Astrocyte (in vitro differentiated cells and primary cell): Measurements from ENCODE around the gene MTMR1. TPM values are rescaled to one million over a fixed set of nuclear protein-coding genes. Genes with fewer than 3 reads are reported as not detected.

ENCODE experiments used
- DNase-seq: peaks from one replicate; pipeline ENCODE4 v3.0.0-alpha.2; 2010; ENCODE audit warnings: low read depth
- FAIRE-seq: peaks from 2 replicates; lab custom pipeline; 2011; peaks lifted over from hg19 to GRCh38; lab: Jason Lieb, UNC
- H2AFZ ChIP-seq: 2 replicates; pipeline ENCODE4 v1.6.0; 2012; ENCODE audit warnings: low read depth, low read length, inconsistent platforms
- H3K27ac ChIP-seq: 2 replicates; pipeline ENCODE4 v1.5.1; 2011; ENCODE audit warnings: low read depth, low read length, inconsistent platforms
- H3K27me3 ChIP-seq: 2 replicates; pipeline ENCODE4 v1.6.0; 2011; ENCODE audit warnings: low read length, inconsistent platforms; ENCODE audit not compliant: insufficient read depth
- H3K36me3 ChIP-seq: 2 replicates; pipeline ENCODE4 v1.5.1; 2011; ENCODE audit warnings: low read length, inconsistent platforms; ENCODE audit not compliant: insufficient read depth
- H3K4me1 ChIP-seq: 2 replicates; pipeline ENCODE4 v1.5.1; 2011; ENCODE audit warnings: low read length, inconsistent platforms; ENCODE audit not compliant: insufficient read depth
- H3K4me2 ChIP-seq: 2 replicates; pipeline ENCODE4 v1.6.0; 2012; ENCODE audit warnings: low read length, inconsistent platforms
- H3K4me3 ChIP-seq: 2 replicates; pipeline ENCODE4 v1.5.1; 2011; ENCODE audit warnings: low read depth, mild to moderate bottlenecking, low read length, inconsistent platforms; ENCODE audit not compliant: insufficient read depth
- H3K79me2 ChIP-seq: 2 replicates; pipeline ENCODE4 v1.6.0; 2012; ENCODE audit warnings: mild to moderate bottlenecking, low read length, inconsistent platforms; ENCODE audit not compliant: insufficient read depth
- H3K9ac ChIP-seq: 2 replicates; pipeline ENCODE4 v1.6.0; 2012; ENCODE audit warnings: mild to moderate bottlenecking, low read length, inconsistent platforms
- H3K9me3 ChIP-seq: 2 replicates; pipeline ENCODE4 v1.5.1; 2012; ENCODE audit warnings: low read depth, mild to moderate bottlenecking, low read length, inconsistent platforms; ENCODE audit not compliant: insufficient read depth
- H4K20me1 ChIP-seq: 2 replicates; pipeline ENCODE4 v1.6.0; 2012; ENCODE audit warnings: low read length, inconsistent platforms; ENCODE audit not compliant: insufficient read depth
- H3K27ac Mint-ChIP-seq: one replicate; pipeline ENCODE4 v1.8.0; 2021; ENCODE audit warnings: mild to moderate bottlenecking, mixed read lengths; ENCODE audit not compliant: unreplicated experiment
- H3K27me3 Mint-ChIP-seq: one replicate; pipeline ENCODE4 v1.8.0; 2021; ENCODE audit warnings: low read depth, mixed read lengths; ENCODE audit not compliant: unreplicated experiment
- H3K36me3 Mint-ChIP-seq: one replicate; pipeline ENCODE4 v1.8.0; 2021; ENCODE audit warnings: low read depth, mixed read lengths; ENCODE audit not compliant: unreplicated experiment
- H3K4me1 Mint-ChIP-seq: one replicate; pipeline ENCODE4 v1.8.0; 2021; ENCODE audit warnings: low read depth, mixed read lengths; ENCODE audit not compliant: unreplicated experiment
- H3K4me3 Mint-ChIP-seq: one replicate; pipeline ENCODE4 v1.8.0; 2021; ENCODE audit warnings: mild to moderate bottlenecking, moderate library complexity, mixed read lengths; ENCODE audit not compliant: unreplicated experiment
- H3K9me3 Mint-ChIP-seq: one replicate; pipeline ENCODE4 v1.8.0; 2021; ENCODE audit warnings: mild to moderate bottlenecking, mixed read lengths; ENCODE audit not compliant: unreplicated experiment
- EZH2 ChIP-seq: IDR thresholded peaks from 2 replicates; pipeline ENCODE4 v1.6.1; 2012; ENCODE audit warnings: mild to moderate bottlenecking, low read length, inconsistent platforms; ENCODE audit not compliant: insufficient read depth
- total RNA-seq: library from RNA; stranded (reverse); gene quantifications from 2 replicates; pipeline ENCODE4 v1.2.1, GENCODE V29; 2021
- TF ChIP-seq, protein P1 (sequence below): IDR thresholded peaks from 2 replicates; pipeline ENCODE4 v1.5.1; 2011; ENCODE audit warnings: low read depth, mild to moderate bottlenecking, inconsistent platforms, low read length, moderate library complexity; ENCODE audit not compliant: insufficient read depth

MTMR1 gene
- total RNA-seq, 1 donor from 2014 or later: 18.6 TPM

DNA sequence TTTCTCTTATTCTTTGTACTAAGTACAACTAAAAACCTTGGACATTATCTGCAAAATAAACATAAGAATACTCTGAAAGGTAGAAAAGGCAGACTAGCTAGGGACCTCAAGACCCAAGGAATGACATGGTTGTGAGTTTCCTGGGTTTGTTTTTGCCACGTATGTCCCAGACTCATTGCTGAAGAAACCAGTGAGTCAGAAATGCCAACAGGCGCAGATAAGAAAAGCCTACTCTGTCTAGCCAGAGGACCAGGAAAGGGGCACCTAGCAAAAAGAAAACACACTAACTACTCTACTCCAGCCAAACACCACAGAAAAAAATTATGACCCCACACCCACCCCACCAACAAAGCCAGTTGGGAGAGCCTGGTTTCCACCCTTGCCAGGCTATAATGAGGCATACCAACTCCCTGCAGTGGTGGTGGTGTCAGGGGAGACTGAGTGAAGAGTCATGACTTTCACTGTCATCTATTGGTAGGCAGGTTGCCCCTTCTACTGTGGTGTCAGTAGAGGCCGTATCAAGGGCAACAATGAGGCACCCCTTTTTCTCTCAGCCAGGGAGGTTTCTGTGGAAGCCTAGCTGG, 10.9 kb downstream of the MTMR1 start:
- peak; percentile 26 for FAIRE-seq
- H3K36me3 Mint-ChIP-seq: peaks cover 5% of the 10 kb centered on the region
- Histone ChIP-seq H3K4me3 (no peak overlapping the region), H3K4me1 (peaks cover 10% of the 10 kb centered on the region), H3K4me2 (peak overlapping the region; percentile 59), H3K79me2 (no peaks in the 10 kb centered on the region), H3K27me3 (no peaks in the 10 kb centered on the region), H4K20me1 (no peaks in the 10 kb centered on the region), H3K9ac (peak overlapping the region; percentile 43), H3K27ac (peak overlapping the region; percentile 85), H3K36me3 (peaks cover 4% of the 10 kb centered on the region), H2AFZ (no peak overlapping the region), H3K9me3 (no peaks in the 10 kb centered on the region)
- H3K27me3 Mint-ChIP-seq: no peaks in the 10 kb centered on the region
- peaks cover 15% of the 10 kb centered on the region for H3K4me1 Mint-ChIP-seq
- peak; percentile 78 for DNase-seq
- no peaks in the 10 kb centered on the region for H3K9me3 Mint-ChIP-seq
- H3K27ac Mint-ChIP-seq: peak overlapping the region; percentile 82
- no peak overlapping the region for H3K4me3 Mint-ChIP-seq
- TF ChIP-seq EZH2: no peak
- TF ChIP-seq, protein P1, sequence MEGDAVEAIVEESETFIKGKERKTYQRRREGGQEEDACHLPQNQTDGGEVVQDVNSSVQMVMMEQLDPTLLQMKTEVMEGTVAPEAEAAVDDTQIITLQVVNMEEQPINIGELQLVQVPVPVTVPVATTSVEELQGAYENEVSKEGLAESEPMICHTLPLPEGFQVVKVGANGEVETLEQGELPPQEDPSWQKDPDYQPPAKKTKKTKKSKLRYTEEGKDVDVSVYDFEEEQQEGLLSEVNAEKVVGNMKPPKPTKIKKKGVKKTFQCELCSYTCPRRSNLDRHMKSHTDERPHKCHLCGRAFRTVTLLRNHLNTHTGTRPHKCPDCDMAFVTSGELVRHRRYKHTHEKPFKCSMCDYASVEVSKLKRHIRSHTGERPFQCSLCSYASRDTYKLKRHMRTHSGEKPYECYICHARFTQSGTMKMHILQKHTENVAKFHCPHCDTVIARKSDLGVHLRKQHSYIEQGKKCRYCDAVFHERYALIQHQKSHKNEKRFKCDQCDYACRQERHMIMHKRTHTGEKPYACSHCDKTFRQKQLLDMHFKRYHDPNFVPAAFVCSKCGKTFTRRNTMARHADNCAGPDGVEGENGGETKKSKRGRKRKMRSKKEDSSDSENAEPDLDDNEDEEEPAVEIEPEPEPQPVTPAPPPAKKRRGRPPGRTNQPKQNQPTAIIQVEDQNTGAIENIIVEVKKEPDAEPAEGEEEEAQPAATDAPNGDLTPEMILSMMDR: no peak

DNA sequence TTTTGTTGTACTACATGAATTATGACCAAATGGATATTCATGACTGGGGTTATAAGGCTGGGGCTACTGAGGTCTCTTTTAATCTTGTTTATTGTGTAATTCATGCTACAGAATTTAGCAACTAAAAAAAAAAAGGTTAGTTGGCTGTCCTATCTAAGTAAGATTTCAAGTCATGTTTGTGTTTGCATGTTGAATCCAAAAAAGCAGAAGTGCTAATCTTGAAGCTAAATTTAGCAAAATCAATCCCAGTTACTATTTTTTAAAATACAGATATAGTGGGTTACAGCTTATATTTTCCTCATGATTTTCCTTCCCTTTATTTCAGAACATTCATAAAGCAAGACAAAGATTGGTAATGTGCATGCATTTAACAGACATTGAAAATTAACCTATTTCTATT, 19.4 kb downstream of the MTMR1 start:
- no peaks in the 10 kb centered on the region for H3K9me3 ChIP-seq
- no peak for DNase-seq
- no peak overlapping the region for H2AFZ ChIP-seq
- no peaks in the 10 kb centered on the region for H3K4me1 ChIP-seq
- no peaks in the 10 kb centered on the region for H3K27me3 ChIP-seq
- FAIRE-seq: no peak
- H3K9ac ChIP-seq: no peak overlapping the region
- no peaks in the 10 kb centered on the region for H3K9me3 Mint-ChIP-seq
- H3K4me1 Mint-ChIP-seq: peaks cover 3% of the 10 kb centered on the region
- H3K36me3 Mint-ChIP-seq: peaks cover 2% of the 10 kb centered on the region
- H3K4me3 ChIP-seq: no peak overlapping the region
- no peak overlapping the region for H3K27ac Mint-ChIP-seq
- H3K4me3 Mint-ChIP-seq: no peak overlapping the region
- H3K27me3 Mint-ChIP-seq: no peaks in the 10 kb centered on the region
- TF ChIP-seq, protein P1: no peak
- no peak for TF ChIP-seq EZH2
- no peaks in the 10 kb centered on the region for H4K20me1 ChIP-seq
- peaks cover 4% of the 10 kb centered on the region for H3K79me2 ChIP-seq
- H3K36me3 ChIP-seq: peaks cover 6% of the 10 kb centered on the region
- no peak overlapping the region for H3K4me2 ChIP-seq
- no peak overlapping the region for H3K27ac ChIP-seq

DNA sequence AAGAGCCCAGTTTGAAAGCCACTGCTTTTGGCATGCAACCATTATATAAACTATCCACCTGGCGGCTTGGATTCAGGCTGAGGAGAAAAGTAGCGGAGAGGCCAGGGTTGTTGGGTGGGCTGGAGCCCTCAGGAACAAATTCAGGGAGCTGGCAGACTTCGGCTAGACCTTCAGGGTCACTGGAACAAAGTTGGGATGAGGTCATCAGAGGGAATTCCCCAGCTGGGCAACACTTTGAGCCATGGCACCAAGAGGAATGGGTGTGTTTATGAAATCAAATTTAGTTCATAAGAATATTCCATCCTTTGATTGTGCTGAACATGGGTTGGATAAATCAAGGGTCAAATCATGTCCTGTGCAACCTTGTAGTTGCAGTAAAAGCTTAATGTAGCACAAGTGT, 22.0 kb downstream of the MTMR1 start:
- no peak overlapping the region for H3K9ac ChIP-seq
- H3K9me3 Mint-ChIP-seq: no peaks in the 10 kb centered on the region
- H3K9me3 ChIP-seq: no peaks in the 10 kb centered on the region
- FAIRE-seq (no peak), DNase-seq (no peak)
- no peak overlapping the region for H3K4me3 ChIP-seq
- H3K36me3 ChIP-seq: no peaks in the 10 kb centered on the region
- TF ChIP-seq, protein P1: no peak
- TF ChIP-seq EZH2: no peak
- no peaks in the 10 kb centered on the region for H3K36me3 Mint-ChIP-seq
- H3K27ac ChIP-seq: no peak overlapping the region
- H3K4me1 Mint-ChIP-seq: peaks cover 3% of the 10 kb centered on the region
- H3K4me1 ChIP-seq: no peaks in the 10 kb centered on the region
- no peak overlapping the region for H3K4me3 Mint-ChIP-seq
- H3K4me2 ChIP-seq: no peak overlapping the region
- no peaks in the 10 kb centered on the region for H4K20me1 ChIP-seq
- H3K79me2 ChIP-seq: peaks cover 4% of the 10 kb centered on the region
- H3K27me3 ChIP-seq: no peaks in the 10 kb centered on the region
- H3K27ac Mint-ChIP-seq: no peak overlapping the region
- no peak overlapping the region for H2AFZ ChIP-seq
- H3K27me3 Mint-ChIP-seq: no peaks in the 10 kb centered on the region
